HG03139 (cell line): ENCODE data around the gene SEMA4C.
"Not testable (repeated sequence)": the region's sequence is repeated elsewhere in the genome, so short reads cannot be mapped to it uniquely, and the experiment has no call there.

Source experiments
- ATAC-seq: cut with Tn5 transposase; IDR thresholded peaks from one replicate; pipeline ENCODE4 v1.9.1; 2021; ENCODE audit not compliant: unreplicated experiment

SEMA4C gene

DNA sequence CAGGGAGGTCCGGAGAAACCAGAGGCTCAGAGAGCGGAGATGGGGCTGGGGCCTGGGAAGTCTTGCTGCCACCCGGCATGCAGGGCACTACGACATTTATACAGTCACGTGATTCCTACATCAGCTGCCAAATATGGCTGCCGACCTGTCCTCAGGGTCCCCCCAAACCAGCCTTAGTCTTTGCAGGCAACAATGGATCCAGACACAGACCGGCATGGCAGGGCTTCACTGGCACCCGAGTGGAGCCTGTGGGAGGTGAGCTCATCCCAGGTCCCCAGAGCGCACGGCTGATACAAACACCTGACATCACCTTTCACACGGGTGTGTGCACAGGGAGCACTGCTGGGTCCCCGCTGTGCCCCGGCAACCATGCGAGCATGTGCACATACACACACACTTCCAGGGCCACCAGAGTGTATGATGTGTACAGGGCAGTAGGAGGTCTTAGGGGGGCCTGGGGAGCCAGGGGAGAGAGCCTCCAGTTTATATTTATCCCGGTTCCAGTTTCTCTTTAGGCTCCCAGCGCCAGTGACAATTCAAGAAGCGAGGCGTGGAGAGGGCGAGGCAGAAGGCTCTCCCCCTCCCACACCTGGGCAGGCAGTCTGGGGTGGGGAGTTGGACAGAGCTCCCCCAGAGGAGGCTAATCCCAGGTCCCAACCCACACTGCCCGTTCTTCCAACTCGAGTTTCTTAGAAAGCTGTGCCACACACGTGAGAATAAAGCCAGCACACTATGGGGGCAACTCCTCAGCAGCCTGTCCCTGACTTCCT is 2.7 kb downstream of the SEMA4C start:
- ATAC-seq, result no peak

DNA sequence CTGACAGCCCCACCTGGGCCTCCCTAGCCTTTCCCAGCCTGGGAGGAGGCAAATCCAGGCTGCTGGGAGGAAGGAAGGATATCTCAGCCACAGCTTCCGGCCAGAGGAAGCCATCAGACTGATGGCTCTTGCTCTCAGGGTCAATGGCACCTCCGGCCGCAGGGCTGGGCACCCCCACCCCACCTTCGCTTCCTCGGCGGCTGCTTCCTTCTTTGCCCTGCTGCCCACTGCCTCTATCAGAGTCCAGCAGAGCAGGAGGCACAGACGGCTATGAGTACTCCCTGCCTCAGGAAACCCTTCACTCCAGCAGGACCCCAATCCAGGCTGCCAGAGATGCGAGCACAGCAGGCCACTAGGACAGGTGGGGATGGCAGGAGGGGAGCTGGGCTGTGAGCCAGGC is 3.3 kb downstream of the SEMA4C start:
- no peak for ATAC-seq

DNA sequence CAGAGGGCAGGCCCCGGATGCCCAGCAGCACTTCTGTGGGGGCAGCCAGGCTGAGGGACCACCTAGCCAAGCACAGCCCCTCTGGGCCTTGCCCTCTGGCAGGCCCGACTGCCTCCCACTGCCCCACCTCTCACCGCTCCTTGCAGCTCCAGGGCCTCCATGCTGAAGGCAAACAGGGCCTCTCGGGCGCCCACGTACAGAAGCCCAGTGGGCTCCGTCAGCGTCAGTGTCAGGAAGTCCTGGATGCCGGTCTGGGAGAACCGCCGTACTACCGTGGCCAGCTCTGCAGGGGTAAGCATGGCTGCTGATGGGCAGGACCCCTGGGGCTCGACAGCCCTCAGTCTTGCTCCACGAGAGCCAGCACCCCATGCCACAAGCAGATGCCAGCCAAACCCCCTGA is 3.7 kb downstream of the SEMA4C start:
- no peak for ATAC-seq

DNA sequence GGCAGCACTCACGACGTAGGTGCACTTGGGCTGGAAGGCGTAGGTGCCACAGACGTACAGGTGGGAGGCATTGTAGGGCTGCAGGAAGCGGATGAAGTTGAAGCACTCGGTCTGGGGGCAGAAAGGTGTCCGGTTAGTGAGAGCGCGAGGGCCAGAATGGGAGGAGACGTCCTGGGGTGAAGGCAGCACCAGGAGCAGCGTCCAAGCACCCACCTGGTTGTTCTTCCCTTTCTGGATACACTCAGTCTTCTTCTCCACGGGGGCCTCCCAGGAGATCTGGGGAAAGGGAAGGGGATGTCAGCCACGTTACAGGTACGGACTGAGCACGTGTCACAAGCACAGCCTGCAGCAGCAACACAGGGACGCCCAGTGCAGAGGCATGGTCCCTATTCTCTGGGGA is 4.2 kb downstream of the SEMA4C start:
- ATAC-seq, result no peak

DNA sequence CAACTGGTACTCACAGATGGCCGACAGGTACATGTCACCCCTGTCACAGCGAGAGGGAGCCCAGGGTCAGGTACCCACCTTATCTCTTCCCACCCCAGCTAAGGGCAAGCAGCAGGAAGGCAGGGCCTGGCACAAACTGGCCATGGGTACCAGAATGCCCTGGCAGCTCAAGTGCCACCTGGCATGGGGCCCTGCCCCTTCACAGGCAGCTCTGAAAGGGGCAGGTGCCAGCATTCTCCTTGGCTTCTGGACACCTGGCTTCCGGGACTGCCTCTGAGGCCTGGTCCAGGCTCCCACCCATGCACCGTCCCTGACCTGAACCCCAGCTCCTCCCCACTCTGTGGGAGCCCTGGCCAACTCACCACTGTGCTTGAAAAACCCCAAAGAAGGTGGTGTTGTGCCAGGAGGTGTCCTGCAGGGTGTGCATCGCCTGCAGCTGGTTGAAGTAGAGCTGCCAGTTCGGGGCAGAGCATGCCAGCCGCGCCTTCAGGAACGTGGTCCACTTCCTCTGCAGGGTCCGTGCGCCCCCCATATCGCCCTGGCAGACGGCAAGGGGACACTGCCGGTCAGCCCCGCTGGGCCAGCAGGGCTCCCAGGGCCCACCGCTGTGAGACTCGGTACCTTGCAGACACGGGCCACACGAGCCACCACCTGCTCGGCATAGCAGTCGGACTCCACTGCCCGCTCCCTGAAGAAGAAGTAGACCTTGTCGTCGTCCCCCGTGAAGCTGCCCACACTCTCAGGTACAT is 5.4 kb downstream of the SEMA4C start:
- ATAC-seq, result no peak

DNA sequence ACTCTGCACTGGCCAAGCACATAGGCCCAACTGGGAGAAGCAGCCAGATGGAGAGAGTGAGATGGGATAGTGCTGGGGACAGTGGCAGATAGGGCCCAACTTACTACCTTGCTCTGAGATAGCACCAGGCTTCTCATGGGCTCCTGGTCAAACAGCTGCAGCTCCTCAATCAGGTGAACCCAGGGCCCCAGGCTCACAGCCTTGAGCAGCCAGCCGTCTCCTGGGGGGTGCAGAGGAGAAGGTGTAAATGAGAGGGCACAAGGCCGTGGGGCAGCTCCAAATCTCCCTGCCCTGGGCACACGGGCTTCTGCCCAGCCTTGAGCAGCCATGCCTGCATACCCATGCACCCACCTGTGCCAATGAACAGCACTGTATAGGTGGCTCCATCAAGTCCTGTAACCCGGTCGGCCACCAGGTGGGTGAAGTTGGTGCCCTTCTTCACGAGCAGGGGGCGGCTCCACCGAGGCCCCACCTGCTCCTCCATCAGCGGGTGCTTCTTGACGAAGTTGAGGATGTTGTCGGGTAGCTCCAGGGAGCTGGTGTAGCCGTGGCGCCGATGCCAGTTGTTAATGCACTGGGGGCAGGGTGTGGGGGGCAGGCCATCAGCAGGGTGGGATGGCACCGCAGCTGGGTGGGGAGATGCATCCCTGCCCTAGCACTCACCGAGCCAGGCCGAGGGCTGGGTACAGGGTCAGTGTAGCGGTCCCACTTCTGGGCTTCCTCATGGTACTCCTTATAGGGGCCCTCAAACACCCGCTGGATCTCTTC is 6.1 kb downstream of the SEMA4C start:
- no peak for ATAC-seq

DNA sequence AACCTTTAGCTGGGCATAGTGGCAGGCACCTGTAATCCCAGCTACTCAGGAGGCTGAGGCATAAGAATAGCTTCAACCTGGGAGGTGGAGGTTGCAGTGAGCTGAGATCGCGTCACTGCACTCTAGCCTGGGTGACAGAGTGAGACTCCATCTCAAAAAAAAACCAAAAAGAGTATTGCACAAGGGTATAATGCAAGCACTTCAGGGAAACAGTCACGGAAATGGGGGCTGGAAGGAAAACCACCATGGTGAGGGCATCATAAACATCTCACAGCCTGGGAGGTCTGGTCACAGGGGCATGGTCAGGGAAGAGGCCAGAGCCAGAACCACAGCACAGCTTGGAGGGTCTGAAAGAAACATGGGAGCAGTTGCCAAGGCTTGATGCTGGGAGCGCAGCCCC is 6.8 kb downstream of the SEMA4C start:
- not testable (repeated sequence) for ATAC-seq

DNA sequence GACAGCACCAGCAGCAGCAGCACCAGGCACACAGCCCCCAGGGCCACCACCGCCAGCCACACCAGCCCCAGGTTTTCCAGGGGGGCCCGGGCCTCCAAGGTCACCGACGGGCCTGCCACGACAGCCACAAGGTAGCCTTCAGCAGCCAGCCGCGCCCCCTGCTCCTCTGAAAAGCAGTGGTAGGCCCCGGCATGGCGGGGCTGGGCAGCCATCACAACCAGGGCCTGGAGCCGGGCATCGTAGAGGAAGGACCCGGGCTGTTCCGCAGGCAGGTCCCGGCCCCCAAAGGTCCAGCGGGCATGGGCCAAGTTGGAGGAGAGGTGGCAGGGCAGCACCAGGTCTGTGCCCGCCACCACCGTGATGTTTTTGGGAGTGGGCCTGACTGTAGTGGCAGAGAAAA is 8.8 kb downstream of the SEMA4C start:
- no peak for ATAC-seq

DNA sequence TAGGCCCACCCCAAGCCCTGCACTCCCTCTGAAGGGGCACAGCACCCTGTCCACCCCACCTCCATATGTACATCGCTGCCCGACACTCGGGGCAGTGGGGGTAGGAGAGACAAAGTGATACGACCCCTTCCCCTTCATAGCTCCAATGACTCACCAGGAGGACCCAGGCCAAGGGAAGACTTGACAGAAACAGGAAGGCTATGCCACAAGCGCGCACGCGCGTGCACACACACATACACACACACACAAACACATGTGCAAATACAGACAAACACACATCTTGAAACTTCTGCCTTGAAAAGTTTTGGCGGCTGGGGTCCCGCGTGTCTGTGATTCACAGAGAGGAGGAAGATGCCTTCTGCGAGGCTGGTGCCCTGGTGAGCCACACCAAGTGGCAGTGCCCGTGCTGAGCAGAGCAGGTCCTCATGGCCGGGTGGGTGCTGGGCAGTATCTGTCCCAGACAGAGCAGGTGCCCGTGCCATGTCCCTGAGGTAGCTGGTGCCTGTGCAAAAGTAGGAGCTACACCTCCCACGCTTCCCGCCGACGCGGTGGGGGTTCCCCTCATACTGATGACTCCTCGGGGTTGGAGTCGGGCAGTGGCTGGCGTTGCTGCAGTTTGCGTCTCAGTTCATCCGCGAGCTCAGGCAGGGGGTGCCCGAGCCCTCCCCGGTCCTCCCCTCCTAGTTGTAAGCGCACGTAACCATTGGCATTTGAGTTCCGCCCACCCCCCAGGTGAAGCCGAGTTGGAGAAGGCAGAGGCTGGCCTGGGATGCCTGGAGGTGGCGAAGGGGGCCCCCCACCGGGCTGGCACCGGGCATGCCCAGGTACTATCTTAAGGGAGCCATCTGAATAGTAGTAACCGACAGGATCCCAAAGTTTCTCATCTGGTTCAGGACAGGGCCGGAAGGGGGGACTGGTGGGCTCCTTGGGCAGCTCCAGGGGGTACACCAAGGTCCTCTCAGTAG is 9.5 kb downstream of the SEMA4C start:
- ATAC-seq, result no peak

DNA sequence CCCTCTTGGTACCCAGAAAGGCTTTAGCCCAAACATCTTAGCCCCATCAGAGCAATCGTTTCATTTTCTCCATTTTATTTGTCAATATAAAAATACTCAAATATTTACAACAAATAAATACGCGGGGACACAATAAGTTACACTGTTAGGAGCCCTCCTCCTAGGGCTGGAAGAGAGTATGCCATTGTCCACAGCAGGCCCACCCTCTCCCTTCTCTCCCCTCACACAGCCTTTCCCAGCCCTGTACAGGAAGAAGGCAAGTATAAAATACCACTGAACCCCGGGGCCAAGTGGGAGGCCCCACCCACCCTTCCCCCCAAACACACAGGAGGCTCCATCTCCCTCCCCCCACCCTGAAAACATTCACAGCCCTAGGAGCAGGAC is 10.2 kb downstream of the SEMA4C start:
- ATAC-seq, result no peak

DNA sequence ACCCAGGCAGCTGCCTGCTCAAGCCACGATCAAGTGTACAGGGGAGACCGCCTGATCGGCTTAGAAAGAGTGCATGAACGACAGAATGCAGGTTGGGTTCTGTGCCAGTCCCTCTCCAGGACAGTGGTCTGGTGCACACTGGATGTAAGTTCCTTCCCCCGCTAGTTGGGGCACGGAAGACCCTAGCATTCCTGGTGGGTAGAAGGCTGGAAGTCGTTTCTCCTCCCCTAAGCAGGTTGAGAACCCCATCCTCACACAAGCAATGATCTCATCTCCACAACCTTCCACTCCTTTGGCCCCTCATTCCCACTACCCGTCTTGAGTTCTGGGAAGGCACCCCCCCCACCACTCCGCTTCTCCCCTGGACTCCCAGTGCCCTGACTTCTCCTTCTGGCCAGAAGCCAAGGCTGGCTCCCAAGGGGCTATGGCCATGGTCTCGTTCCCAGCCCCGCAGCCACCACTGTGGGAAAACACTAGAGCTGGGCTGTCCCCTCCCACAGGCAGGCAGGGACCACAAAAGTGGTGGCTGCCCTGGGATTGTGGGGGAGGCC is 10.7 kb downstream of the SEMA4C start:
- no peak for ATAC-seq

DNA sequence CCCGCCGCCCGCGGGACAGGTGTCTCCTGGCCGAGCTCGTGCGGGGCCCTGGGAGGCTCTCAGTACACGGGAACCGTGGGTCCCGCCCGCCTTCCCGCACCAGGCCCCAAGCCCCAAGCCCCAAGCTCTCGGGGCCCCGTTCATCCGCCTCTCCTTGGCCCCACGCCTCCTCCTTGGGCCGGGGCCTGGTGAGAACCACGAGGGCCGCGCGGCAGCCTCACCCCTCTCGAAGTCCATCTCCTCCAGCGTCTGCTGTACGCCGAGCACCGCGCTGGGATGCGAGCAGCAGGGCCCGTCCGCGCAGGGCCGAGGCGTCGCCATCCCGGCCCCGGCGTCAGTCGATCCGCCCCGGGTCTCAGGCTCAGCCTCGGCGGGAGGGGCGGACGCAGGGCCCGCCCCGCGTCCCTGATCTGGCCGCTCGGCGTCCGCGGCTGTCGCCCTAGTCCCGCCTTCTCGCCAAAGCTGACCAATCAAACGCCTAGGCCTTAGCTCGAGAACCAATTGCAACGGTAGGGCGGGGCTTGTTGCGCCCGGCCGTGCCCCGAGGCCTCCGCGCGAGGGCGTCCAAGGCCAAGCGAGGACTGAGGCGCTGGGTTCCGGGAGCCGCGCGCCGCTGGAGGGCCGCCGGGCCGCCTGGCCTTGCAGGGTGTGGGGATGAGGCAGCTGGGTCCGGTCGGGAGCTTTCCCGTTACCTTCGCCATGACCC is 12.1 kb downstream of the SEMA4C start, which contains the start of gene ANKRD39:
Gene ANKRD39 (minus strand): TSS at position 350 of the 706 bp plus-strand sequence. CDS start 29 bp downstream, at position 321.
- peak; percentile 79 for ATAC-seq

DNA sequence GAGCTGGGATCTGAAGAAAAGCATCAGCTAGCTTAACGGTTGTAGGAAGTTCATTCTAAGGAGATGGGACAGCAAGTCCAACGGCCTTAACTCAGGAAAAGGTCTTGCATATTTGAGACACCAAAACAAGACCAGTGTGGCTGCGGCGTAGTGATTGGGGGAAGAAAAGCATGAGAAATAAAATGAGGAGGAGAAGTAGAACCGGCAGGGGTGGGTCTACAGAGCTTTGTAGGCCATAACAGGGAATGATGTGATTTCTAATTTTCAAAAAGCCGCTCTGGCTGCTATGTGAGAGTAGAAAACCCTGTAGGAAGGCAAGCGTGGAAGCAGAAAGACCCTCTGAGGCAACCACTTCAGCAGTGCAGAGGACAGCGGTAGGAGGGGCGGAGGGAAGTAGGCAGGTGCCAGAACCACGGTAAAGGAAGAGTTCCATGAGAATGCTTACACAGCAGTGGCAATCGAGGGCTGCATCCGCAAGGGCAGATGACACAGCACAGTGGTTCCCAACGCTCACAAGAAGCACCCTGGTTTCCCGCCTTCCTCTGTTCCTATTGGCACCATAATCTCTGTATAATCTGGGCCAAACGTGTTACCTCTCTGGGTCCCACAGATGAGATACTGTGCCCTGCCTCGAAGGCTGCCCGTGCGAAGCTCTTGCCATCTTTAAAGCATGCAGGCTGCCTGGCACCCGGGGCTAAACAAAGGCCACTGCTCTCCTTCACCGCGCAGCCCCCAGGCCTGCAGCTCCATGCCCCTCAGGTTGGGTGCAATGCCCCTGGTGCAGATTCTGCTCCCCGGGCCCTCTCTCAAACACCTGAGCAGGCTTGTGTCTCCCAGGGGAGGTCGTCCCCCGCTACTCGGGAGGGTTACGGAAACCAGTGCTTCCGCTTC is 12.9 kb downstream of the SEMA4C start:
- ATAC-seq, result no peak

DNA sequence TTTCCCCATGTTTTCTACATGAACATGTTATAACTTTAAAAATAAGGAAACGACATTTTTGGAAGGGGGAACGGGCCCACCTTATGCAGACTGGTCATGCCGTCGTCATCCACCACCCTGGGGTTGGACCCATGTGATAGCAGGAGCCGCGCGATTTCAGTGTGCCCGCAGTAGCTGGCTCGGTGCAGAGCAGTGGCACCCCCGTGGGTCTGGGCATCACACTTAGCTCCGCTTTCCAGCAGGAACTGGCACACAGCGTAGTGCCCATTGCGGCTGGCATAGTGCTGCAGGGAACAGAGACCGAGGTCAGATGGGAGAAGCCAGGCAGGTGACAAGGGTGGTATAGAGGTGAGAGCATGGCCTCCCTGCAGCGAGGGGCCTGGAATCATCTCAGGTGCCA is 16.6 kb downstream of the SEMA4C start:
- ATAC-seq, result no peak

DNA sequence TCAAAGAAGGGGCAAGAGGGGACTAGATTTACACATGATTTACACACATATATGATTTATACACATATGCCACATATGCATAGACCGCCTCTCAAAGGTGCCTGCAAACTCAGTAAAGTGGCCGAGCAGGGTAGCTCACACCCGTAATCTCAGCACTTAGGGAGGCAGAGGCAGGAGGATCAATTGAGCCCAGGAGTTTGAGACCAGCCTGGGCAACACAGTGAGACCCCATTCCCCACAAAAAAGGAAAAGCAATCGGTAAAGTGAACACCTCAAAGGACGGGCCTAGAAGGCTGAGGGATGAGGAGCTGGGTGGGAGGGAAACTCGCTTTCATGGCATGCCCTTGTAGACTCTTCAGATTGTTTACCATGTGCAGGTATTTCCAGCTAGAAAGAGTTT is 17.2 kb downstream of the SEMA4C start:
- ATAC-seq, result no peak

DNA sequence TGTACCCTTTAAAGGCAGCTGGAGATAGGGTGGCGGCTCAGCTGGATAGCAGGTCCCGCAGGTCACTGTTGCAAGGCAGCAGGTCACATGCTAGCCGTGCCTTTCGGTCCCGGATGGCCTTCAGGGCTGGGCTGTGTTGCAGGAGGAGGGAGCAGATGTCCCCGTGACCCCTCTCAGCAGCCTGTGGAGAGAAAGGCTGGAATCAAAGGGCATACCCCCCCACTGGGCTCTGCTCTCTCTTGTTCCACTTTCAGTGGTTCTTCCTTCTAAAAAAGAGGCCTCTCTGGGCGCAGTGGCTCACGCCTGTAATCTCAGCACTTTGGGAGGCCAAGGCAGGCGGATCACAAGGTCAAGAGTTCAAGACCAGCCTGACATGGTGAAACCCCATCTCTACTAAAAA is 21.6 kb downstream of the SEMA4C start:
- ATAC-seq, result no peak

DNA sequence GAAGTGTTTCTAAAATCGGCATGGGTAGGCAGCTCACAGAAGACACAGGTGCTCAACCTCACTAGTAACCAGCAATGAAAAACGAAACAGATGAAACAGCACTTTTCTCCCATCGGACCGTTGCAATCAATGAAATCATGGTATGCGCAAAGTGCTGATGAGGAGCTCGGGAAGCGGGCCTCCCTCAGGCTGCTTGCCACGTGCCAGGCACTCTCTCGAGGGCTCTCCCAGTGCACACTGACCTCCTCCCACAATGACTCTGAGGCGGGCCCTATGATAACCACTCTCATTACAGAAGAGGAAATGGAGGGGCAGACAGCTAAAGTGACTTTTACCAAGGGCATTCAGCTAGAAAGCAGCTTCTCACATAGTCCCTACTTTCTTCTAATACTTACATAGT is 22.3 kb downstream of the SEMA4C start:
- no peak for ATAC-seq

DNA sequence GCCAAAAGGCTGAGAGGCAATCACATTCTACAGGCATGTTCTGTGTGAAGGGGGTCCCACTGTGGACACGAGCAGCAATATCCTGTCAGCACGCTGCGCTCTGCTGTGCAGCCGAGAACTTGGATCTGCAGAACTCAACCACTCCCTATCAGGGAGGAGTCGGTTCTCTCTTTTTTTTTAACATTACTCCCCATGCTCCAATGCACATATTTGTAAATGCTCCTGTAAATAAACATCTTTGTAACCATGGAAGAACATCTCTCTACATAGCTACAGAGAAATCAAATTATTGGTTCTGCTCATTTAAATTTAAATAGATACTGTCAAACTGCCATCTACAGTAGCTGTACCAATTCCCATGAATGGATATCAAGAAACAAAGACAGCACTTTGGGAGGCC is 23.1 kb downstream of the SEMA4C start:
- ATAC-seq, result no peak

DNA sequence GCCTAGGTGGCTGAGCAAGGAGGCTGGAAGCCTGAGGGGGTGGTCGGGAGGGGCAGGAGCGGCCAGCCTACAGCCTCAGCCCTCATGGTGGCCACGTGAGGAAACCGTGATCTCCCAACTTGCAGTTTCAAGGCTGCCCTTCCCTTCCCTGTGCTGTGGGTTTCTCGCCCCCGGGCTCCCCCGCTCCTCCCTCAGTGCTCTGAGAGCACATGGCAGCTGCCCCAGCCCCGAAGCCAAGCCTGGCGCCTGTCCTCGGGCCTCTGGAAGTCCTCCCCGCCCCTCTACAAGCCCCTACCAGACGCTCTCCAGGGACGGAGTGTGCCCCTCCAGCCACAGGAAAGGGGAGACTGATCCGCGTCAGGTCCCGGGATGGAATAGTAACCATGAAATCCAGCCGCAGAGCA is 25.5 kb downstream of the SEMA4C start:
- ATAC-seq, result no peak
